ENCODE measurements around the gene MSX1. TPM values are rescaled to one million over a fixed set of nuclear protein-coding genes. Genes with fewer than 3 reads are reported as not detected.

Gene MSX1
- total RNA-seq, 6 donors from 2014 or later, result 1.1 to 16.8 (median 1.8) TPM; not detected in 1

GRCh38 chr4:4884611-4885010, 25.1 kb downstream of the MSX1 start:
- 73 to 86% methylated on average over 4 of the region's 4 CpGs for WGBS, 2 donors
- H3K4me1 ChIP-seq, result no peaks in the 10 kb centered on the region
- H3K27ac ChIP-seq, result no peak overlapping the region
- no peaks in the 10 kb centered on the region for H3K9me3 ChIP-seq
- H3K36me3 ChIP-seq, result no peaks in the 10 kb centered on the region
- H3K27me3 ChIP-seq, result no peaks in the 10 kb centered on the region
- ATAC-seq (ENCODE audit: low FRiP score in 2 of 2), result no peak
- no peak for DNase-seq
- no peak overlapping the region for H3K4me3 ChIP-seq
- TF ChIP-seq POLR2A (IDR thresholded peaks at IDR 0.05), result no peak
- no peak for TF ChIP-seq EP300 (IDR thresholded peaks at IDR 0.05)
- no peak for TF ChIP-seq POLR2AphosphoS5 (IDR thresholded peaks at IDR 0.05)
- TF ChIP-seq CTCF (IDR thresholded peaks at IDR 0.05), result no peak

- no peaks in the 10 kb centered on the region for H3K9me3 ChIP-seq
- DNase-seq, result no peak
- no peak for TF ChIP-seq POLR2A (IDR thresholded peaks at IDR 0.05)
- no peak for TF ChIP-seq POLR2AphosphoS5 (IDR thresholded peaks at IDR 0.05)
- no peak for TF ChIP-seq CTCF (IDR thresholded peaks at IDR 0.05)
- no peak for TF ChIP-seq EP300 (IDR thresholded peaks at IDR 0.05)
- no peak overlapping the region for H3K4me3 ChIP-seq
- H3K4me1 ChIP-seq, result no peaks in the 10 kb centered on the region
- 72 to 80% methylated on average over 5 of the region's 5 CpGs for WGBS, 2 donors
- H3K36me3 ChIP-seq, result no peaks in the 10 kb centered on the region
- no peak for ATAC-seq (ENCODE audit: low FRiP score in 2 of 2)
- H3K27ac ChIP-seq, result no peak overlapping the region
- no peaks in the 10 kb centered on the region for H3K27me3 ChIP-seq
Measured at GRCh38 chr4:4887426-4887825, 28.0 kb downstream of the MSX1 start.

DNA sequence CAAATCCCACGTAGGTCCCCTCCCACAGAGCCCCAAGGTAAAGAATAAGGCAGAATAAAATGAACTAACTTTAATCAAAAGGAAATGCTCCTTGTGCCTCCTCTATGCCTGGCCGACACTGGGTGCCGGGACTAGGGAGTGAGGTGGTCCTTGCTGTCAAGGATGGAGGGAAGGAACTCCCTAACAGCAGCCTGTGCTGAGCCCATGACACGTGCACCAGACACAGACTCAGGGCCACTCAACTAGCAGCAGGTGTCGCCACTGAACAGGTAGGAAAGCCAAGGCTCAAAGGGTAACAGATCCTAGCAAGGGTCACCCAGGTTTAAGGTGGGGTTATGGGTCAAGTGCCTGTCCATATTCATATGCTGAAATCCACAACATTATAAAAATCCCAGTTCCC, 29.2 kb downstream of the MSX1 start:
- Histone ChIP-seq H3K36me3 (no peaks in the 10 kb centered on the region), H3K27ac (no peak overlapping the region), H3K27me3 (no peaks in the 10 kb centered on the region), H3K9me3 (no peaks in the 10 kb centered on the region), H3K4me1 (no peaks in the 10 kb centered on the region), H3K4me3 (no peak overlapping the region)
- TF ChIP-seq EP300 (IDR thresholded peaks at IDR 0.05) (no peak), POLR2AphosphoS5 (IDR thresholded peaks at IDR 0.05) (no peak), CTCF (IDR thresholded peaks at IDR 0.05) (no peak), POLR2A (IDR thresholded peaks at IDR 0.05) (no peak)
- no peak for ATAC-seq (ENCODE audit: low FRiP score in 2 of 2)
- WGBS, 2 donors, result 70 to 81% methylated on average over 5 of the region's 5 CpGs
- no peak for DNase-seq

DNA sequence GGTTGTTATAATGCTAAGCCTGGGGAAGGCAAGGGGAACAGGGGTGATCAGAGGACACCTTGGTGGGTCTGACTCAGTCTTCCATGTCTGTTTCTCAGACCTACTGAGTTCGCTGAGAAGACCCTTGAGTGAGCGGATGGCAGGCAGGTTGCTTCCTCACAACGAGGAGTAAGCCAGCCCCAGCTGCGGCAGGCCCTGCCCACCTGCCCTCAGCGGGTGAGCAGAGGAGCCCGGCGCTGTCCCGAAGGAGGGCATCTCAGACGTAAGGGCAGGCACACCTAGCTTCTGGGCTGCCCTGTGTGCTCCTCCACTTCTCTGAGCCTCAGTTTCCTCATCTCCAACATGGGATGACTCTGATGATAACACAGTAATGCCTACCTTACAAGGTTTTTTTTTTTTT, 30.3 kb downstream of the MSX1 start:
- Histone ChIP-seq H3K9me3 (no peaks in the 10 kb centered on the region), H3K4me1 (no peaks in the 10 kb centered on the region), H3K4me3 (no peak overlapping the region), H3K27me3 (no peaks in the 10 kb centered on the region), H3K27ac (no peak overlapping the region), H3K36me3 (no peaks in the 10 kb centered on the region)
- DNase-seq (peak in 1 of 2 donors; percentile 49), ATAC-seq (ENCODE audit: low FRiP score in 2 of 2) (no peak)
- WGBS, 2 donors, result 72 to 94% methylated on average over 7 to 9 of the region's 9 CpGs
- no peak for TF ChIP-seq POLR2AphosphoS5 (IDR thresholded peaks at IDR 0.05)
- no peak for TF ChIP-seq POLR2A (IDR thresholded peaks at IDR 0.05)
- no peak for TF ChIP-seq CTCF (IDR thresholded peaks at IDR 0.05)
- no peak for TF ChIP-seq EP300 (IDR thresholded peaks at IDR 0.05)

- H3K9me3 ChIP-seq, result no peaks in the 10 kb centered on the region
- no peaks in the 10 kb centered on the region for H3K4me1 ChIP-seq
- H3K27me3 ChIP-seq, result no peaks in the 10 kb centered on the region
- WGBS, 2 donors, result 70 to 76% methylated on average over 7 of the region's 7 CpGs
- no peak overlapping the region for H3K27ac ChIP-seq
- TF ChIP-seq EP300 (IDR thresholded peaks at IDR 0.05) (no peak), CTCF (IDR thresholded peaks at IDR 0.05) (no peak)
- ATAC-seq (ENCODE audit: low FRiP score in 2 of 2) (no peak), DNase-seq (no peak)
- H3K36me3 ChIP-seq, result no peaks in the 10 kb centered on the region
- H3K4me3 ChIP-seq, result no peak overlapping the region
Measured at GRCh38 chr4:4890574-4891255, 31.2 kb downstream of the MSX1 start.

Data from upper lobe of left lung (tissue), 6 donors.